NOMO-1 (cell line): ENCODE results near the gene COL28A1.

Source experiments
- DNase-seq, 2 experiments: peaks; one replicate each; lab custom pipeline; 2025; ENCODE audit not compliant: unreplicated experiment in 2 of 2; lab: John Stamatoyannopoulos, UW

Gene COL28A1

DNA sequence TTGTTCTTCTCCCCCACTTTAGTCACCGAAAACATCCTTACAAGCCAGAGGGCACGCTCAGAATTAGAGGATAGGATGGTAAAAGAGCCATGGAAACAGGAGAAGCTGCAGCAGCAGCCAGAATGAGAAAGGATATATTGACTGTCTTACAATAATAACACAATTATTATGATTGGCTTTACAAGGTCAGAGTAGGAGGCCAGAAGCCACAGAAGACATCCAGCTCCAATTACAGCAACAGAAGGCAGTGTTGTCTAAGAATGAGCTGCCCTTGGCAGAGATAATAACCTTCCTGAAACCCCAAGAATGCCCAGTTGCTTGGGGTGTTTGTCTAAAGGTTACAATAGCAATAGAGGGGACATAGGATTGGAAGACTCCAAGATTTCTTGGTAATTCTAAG, 184.5 kb downstream of the COL28A1 start:
- no peak for DNase-seq

DNA sequence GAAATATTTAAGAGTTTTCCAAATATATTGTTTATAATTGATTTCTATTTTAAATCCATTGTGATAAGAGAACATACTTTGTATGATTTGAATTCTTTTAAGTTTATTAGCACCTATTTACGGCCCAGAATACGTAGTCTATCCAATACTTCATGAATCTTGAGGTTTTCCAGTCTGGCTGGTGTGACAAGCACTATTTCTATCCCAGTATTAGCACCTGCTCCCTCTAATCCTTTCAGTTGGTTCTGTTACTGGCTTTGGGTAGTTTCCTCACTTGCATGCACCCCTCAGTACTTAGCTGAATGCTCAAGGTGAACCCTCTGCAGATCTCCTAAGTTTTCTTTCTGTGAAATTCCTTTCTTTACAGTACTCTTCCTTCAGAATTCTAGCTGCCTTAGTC, 186.5 kb downstream of the COL28A1 start:
- no peak for DNase-seq

DNA sequence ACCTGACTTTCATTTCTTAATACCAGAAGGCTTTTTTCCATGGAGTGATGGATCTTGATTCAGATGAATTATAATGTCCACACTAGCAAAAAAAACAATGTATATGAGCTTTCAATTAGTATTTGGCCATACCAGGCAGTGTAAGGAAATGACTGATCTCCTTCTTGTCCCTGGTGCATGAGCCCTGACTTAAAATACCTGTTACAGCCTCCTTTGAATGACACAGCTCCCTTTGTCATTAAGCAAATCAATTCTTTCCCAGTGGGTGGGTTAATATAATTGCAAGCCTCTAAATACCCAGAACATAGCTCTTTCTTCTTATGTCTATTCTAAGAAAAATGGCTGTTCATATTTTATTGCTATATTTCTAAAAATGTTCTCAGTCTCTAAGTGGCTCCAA, 188.6 kb downstream of the COL28A1 start:
- no peak for DNase-seq

DNA sequence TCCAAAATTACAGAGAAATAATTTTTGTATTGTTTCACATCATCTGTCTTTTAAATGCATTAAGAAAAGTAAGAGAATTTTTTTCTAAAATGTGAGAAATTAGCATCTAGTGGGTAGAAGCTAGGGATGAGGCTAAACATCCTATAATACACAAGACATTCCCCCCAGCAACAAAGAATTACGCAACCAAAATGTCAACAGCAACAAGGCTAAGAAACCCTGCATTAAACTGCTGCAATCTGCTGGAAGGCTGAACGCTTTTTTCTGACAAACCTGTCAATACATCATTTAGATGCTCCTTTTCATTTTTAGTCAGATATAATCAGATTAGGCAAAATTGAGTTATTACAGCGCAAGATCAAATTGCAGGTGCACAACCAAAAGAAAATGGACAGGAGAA, 191.1 kb downstream of the COL28A1 start:
- DNase-seq = no peak

DNA sequence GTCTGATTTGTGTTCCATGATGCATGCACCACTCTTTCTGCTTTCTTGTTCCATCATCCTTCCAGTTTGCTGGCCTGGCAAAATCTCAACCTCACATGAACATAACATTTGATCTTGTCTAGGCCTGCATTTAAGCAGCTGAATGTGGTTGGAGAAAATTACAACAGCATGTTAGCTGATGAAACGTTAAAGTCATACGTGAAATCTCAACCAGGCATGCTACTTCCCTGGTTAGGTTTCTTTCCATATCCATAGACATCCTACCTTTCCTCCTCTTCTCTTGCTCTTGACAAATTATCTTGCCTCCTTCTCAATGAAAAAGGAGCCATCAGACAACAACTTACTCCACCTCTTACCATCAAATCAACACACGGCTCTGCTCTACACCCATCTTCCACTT, 199.8 kb downstream of the COL28A1 start:
- no peak for DNase-seq

DNA sequence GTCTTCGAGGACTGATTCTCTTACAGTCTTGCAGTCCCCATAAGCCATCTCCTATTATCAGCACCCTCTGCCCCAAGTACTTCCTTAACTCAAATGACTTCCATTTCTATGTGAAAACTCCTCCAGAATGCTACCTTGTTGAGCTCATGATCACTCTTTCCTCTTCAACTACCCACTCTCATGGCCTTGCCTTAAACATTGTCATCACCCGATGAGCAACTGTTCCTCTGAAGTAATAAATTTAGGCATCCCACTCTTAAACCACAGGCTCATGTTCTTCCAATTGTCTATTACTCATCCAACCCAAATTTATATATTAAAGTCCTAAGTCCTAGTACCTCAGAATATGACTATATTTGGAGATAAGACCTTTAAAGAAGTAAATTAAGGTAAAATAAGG, 200.5 kb downstream of the COL28A1 start:
- no peak for DNase-seq

DNA sequence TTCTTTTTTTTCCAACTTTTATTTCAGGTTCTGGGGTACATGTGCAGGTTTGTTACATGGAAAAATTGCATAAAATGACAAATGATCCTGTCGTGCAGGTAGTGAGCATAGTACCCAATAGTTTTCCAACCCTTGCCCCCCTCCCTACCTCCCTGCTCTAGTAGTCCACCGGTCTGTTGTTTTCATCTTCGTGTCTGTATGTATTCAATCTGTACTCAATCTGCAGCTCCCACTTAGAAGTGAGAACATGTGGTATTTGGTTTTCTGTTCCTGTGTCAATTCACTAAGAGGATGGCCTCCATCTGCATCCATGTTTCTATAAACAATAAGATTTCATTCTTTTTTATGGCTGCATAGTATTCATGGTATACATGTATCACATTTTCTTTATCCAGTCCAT, 202.1 kb downstream of the COL28A1 start:
- no peak for DNase-seq

DNA sequence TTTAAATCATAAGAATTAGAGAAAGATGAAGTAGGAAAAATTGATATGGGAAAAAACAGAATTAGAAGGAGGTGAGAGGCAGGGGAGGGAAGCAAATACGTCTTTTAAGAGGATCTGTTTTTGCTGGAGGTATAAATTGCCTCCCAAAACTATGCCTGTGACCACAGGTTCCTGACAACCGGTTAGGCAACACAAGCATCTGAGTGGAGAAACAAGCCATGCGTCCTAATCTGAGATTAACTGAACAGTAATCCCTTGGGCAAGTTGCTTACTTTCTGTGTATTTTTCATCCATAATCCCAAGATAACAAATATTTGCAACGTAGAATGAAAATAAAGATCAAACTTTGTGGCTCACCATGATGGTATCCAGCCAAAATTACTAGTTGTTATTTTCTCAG, 204.2 kb downstream of the COL28A1 start:
- no peak for DNase-seq

DNA sequence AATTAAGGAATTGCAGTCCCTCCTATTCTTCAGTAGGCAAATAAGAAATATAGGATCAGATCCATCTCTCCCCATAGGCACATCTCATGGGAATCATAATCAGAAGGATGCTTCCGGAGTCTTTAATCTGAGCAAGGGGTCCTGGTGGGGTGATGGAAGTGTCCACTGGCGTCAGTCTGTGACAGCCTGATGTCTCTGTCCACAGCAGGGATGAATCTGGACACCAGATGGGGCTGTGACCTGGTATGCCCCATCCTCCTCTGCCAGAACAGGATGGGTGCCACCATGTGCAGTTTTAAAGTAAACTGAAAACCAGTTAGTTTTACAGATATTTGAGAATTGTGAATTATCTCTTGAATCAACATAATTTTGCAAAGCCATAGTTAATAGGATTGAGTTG, 204.7 kb downstream of the COL28A1 start:
- no peak for DNase-seq

DNA sequence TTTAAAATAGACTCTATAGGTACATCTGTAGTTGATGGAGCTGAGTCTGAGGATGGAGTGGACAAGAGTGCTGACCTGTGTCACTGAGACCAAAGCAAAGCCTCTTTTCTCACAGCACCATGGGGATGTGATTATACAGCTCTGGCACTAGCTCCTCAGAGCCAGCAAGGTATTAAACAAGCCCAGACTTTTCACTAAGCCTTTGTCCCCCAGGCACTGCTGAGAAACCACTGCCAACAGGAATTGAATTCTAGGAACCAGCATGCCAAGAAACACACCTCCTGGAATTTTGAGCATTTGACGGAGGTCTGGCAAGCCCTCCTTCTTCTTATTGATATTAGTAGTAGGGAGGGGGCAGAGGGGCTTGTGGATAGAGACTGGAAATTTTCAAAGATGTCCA, 206.3 kb downstream of the COL28A1 start:
- no peak for DNase-seq

DNA sequence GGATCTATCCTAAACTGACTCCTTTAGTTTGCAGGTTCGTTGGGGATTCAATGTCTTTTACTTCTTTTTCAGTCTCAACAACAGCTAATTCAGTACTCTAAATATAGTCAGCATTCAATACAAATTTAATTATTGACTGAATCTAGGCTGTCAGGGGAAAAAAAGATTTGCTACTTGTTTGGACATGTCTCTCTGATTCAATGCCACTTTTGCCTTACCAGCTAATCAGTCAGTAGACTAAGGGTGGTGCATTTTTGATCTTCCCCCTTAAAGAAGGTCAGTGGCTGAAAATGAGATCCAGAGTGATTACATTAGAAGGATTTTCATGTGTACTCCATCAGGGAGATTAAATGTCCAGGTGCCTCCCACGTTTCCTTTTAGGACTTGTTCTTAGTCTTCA, 208.2 kb downstream of the COL28A1 start:
- DNase-seq = no peak

DNA sequence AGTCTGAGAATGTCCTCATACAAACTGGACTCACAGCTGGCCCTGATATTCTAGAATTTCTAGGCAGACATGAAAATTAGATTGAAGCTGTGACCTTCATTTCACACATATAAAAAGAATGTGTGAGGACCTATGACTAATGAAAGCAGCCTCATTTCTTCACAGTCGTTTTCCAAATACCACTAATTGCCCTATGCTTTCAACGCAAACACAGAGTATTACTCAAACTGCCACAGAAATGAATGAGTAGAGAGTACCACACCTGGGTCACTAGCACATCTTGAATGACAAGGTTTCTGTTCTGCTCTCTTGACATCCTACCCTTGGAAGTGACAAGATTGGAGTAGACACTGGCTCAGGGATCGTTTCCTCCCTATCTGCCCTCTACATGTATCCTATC, 211.0 kb downstream of the COL28A1 start:
- DNase-seq = no peak

DNA sequence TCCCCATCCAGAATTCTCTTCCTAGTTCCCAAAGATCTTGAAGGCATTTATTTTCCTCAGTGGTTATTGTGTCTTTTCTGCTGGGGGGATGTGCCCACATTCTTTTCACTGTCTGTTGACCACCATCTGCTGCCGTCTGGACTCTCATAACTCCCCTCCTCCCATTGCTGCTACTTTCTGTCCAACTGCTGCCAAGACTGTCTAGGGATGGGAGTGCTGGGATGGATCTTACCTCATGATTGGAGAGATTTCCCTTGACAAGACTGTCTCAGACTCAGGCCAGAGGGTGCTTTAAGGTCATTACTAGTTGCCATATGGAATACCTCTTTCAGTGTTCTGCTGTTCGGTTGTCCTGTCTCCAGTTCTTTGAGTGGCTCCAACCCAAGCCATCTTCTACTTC, 211.8 kb downstream of the COL28A1 start:
- no peak for DNase-seq

DNA sequence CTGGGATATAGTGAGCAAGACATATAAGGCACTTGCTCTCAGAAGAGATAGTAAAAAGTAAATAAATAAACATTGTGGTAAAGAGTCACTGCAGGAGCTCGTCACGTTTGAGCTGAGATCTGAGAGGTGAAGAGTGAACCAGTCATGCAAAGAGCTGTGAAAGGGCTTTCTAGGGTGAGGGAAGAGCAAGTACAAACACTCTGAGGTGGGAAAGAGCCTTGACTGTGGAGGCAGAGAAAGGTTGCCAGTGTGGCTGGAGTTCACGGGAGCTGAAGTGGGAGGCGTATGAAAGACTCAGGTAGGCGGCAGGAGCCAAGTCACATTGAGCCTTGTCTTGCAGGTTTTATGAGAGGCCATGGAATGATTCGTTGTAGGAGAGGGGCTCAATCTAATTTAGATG, 212.3 kb downstream of the COL28A1 start:
- no peak for DNase-seq

DNA sequence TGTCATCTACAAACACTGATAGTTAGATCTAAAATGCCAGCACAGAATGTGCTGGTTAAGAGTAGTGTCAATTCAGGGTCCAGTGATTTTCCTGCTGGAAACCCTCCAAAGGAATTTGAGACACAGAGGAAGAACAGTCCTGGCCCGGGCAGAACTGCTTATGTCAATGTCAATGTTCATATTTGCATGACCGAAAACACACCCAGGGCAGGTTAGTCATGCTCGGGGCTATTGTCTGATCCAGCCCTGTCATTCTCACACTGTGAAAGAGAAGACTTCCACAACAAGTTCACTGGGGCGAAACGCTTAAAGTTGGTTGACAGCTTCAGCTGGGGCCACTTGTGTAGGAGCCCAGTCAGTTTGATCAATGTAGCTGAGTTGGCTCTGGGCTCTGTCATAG, 214.0 kb downstream of the COL28A1 start:
- no peak for DNase-seq

DNA sequence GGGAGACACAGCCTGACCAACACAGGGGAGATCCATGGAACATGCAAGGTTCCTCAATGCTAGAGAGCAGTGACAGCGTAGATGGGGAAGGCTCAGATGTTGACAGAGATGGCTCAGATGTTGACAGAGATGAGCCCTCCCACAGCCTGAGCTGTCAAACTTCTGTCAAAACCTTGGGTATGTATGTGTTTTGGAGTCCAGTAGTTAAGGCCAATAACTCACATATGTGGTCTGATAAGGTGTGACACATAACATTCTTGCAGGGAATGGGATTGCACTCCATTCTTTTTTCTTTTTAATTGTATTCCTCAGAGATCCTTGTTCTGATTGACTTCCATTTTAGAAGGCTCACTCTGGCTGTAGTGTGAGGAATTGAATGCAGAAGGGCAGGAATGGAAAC, 217.1 kb downstream of the COL28A1 start:
- DNase-seq = no peak

DNA sequence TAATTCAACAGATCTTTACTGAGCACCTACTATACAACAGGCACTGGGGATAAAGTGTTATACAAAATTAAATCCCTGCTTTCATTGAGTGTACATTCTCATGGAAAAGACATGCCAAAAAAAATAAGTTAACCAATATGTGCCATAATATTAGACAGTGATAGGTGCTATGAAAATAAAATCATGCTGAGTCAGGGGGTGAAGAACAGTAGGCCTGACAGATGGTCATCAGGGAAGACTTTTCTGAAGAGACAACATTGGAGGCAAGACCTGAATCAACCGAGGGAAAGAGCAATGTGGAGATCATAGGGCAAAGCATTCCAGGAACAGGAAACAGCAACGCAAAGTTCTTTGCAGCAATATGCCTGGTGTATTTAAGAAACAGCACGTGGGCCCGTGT, 217.8 kb downstream of the COL28A1 start:
- no peak for DNase-seq

DNA sequence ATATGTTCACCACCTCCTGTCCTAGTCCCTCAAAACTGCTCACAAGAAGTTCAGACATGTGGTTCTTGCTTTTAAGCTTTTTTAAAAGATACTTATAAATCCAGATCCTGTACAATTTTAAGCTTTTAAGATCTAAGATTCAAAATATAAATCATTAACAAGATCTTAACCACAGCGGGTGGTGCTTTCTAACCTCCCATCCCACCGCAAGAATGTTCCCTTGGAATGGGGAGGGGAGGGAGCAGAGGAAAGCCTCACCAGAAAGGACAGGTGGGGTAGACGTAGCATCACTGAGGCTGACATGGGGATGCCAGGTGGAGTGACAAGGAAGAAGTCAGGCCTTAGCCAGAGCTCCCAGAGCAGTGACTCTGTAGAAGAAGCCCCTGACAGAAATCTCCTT, 219.8 kb downstream of the COL28A1 start:
- DNase-seq = no peak

DNA sequence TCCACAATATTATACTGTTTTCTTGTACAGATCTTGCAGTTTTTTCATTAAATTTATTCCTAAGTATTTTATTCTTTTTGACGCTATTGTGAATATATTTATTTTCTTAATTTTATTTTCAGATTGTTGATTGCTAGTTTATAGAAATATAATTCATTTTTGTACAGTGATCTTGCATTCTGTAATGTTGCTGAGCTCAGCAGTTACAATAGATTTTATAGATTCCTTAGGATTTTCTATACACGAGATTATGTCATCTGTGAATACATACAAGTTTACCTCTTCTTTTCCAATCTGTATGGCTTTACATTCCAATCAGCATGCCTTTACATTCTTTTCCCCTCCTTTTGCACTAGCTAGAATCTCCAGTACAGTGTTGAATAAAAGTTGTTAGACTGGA, 223.3 kb downstream of the COL28A1 start:
- no peak for DNase-seq

DNA sequence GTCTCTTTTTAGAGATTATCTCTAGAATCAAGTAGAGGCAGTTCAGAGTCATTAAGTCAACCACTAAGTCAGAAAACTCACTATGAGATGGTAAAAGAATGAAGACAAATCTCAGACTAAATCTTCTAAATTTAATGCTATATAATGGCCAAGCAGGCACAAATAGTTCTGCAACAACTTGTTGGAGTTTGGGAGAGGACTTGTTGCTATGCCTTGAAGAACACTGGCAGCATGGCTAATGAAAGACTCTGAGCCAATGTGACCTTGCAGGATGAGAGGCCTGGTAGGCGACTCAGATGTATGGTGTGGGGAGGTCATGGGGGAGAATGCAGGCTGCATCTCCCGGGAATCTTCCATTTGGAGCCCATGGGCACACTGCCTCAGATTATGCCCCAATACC, 224.7 kb downstream of the COL28A1 start:
- no peak for DNase-seq

DNA sequence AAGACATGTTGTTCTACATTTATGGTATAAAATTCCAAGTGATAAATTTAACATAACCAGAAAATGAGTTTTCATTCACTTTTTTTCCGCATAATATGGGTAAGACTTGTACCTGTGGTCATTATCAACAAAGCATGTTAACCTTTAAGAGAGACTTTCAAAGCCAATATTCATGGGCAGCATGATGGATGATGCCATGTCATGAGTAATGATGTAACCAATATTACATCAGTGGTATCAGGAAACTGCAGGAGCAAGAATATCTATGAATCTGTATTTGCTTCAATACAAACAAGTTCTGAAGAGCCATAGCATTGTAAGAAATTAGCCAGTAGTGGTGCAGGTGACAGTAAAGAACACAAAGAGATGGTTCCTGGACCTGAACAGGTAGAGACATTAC, 226.5 kb downstream of the COL28A1 start:
- no peak for DNase-seq
